HTERT RPE-1 (cell line): ENCODE results near the gene CMTM8.
"Not testable (repeated sequence)": the region's sequence is repeated elsewhere in the genome, so short reads cannot be mapped to it uniquely, and the experiment has no call there.

ENCODE experiments used
- in situ Hi-C: fragments of 300-500 bp; cut with MboI; formaldehyde crosslinking; loops from 4 replicates; pipeline ENCODE4 v1.14.3; 2020; ENCODE audit warnings: low sequenced_read_pairs

CMTM8 gene

GRCh38 chr3:32238453-32239306 is at the start of gene CMTM8:
CMTM8 (plus strand) TSS chr3:32238680; CDS start chr3:32238973, 293 bp downstream.
- in situ Hi-C loops, result no loop called here

GRCh38 chr3:32189693-32190092 is 48.8 kb upstream of the CMTM8 start:
- in situ Hi-C loops, result no loop called here

- in situ Hi-C loops, result not testable (repeated sequence)
Measured at GRCh38 chr3:32190556-32190955, 47.9 kb upstream of the CMTM8 start.

GRCh38 chr3:32193101-32193500 is 45.4 kb upstream of the CMTM8 start:
- in situ Hi-C loops, result no loop called here

GRCh38 chr3:32194653-32195052 is 43.8 kb upstream of the CMTM8 start:
- in situ Hi-C loops, result no loop called here

GRCh38 chr3:32195995-32196540 is 42.4 kb upstream of the CMTM8 start:
- in situ Hi-C loops, result no loop called here

- in situ Hi-C loops, result no loop called here
Measured at GRCh38 chr3:32197991-32198390, 40.5 kb upstream of the CMTM8 start.

- in situ Hi-C loops, result no loop called here
Measured at GRCh38 chr3:32198714-32199113, 39.8 kb upstream of the CMTM8 start.

GRCh38 chr3:32200490-32200889 is 38.0 kb upstream of the CMTM8 start:
- in situ Hi-C loops, result no loop called here

GRCh38 chr3:32200992-32201758 is 37.3 kb upstream of the CMTM8 start:
- in situ Hi-C loops, result no loop called here

GRCh38 chr3:32202496-32202895 is 36.0 kb upstream of the CMTM8 start:
- in situ Hi-C loops, result no loop called here

GRCh38 chr3:32203854-32204253 is 34.6 kb upstream of the CMTM8 start:
- in situ Hi-C loops, result no loop called here

GRCh38 chr3:32208447-32208846 is 30.0 kb upstream of the CMTM8 start:
- in situ Hi-C loops, result no loop called here

- in situ Hi-C loops, result no loop called here
Measured at GRCh38 chr3:32215185-32215584, 23.3 kb upstream of the CMTM8 start.

GRCh38 chr3:32216172-32216783 is 22.2 kb upstream of the CMTM8 start:
- in situ Hi-C loops, result no loop called here

GRCh38 chr3:32217339-32217738 is 21.1 kb upstream of the CMTM8 start:
- in situ Hi-C loops, result no loop called here

- in situ Hi-C loops, result no loop called here
Measured at GRCh38 chr3:32219537-32219936, 18.9 kb upstream of the CMTM8 start.

GRCh38 chr3:32220006-32220405 is 18.5 kb upstream of the CMTM8 start:
- in situ Hi-C loops, result no loop called here

GRCh38 chr3:32222950-32223349 is 15.5 kb upstream of the CMTM8 start:
- in situ Hi-C loops, result no loop called here

- in situ Hi-C loops, result no loop called here
Measured at GRCh38 chr3:32224016-32224516, 14.4 kb upstream of the CMTM8 start.

GRCh38 chr3:32226875-32227500 is 11.5 kb upstream of the CMTM8 start:
- in situ Hi-C loops, result no loop called here
